DLD1 (cell line): Measurements from ENCODE around the gene EPHA7.

Source experiments
- in situ Hi-C: cut with HindIII; loops from 2 replicates; pipeline ENCODE4 v1.10.0; 2017; ENCODE audit warnings: low sequenced_read_pairs

The EPHA7 gene

DNA sequence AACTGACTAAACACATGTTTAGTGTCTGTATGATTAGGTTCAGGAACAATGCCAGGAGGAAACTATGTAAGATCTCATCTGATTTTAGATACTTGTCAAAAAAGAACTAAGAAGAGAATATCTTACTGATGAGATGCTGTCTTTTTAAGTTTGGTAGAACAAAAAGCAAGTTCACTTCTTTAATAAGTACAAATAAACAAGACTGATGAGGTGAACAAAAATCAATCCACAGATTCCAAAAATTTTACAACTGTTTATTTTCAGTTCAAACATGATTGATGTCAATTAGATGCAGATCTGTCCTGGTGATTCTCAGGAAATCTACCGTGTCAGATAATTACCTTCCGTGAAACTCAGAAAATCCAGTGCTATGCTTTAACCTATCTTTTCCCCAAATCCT is 24.9 kb downstream of the EPHA7 start:
- in situ Hi-C loops, result no loop called here

- in situ Hi-C loops, result no loop called here
Observed at GRCh38 chr6:93393554-93394074, 25.7 kb downstream of the EPHA7 start.

- in situ Hi-C loops, result no loop called here
Observed at GRCh38 chr6:93392797-93393196, 26.6 kb downstream of the EPHA7 start.

DNA sequence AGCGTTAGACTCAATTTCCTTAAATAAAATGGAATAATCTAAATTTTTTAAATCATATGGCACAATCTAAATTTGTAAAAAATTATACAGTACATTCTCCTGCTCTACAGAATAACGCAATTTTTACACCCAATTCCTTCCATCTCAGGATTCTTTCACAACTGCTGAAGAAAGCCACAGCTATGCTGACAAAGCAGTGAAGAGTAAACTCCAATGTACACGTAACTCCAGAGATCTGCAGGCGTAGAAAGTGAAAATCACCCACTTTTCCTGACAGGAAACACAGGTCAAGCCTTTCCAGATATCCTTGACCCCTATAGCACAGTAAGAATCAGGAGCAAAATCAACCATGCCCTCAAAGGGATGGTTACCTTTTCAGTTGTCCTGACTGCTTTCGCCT is 27.4 kb downstream of the EPHA7 start:
- in situ Hi-C loops, result no loop called here

GRCh38 chr6:93389192-93389591 is 30.2 kb downstream of the EPHA7 start:
- in situ Hi-C loops, result no loop called here

- in situ Hi-C loops, result no loop called here
Observed at GRCh38 chr6:93388070-93388469, 31.3 kb downstream of the EPHA7 start.

DNA sequence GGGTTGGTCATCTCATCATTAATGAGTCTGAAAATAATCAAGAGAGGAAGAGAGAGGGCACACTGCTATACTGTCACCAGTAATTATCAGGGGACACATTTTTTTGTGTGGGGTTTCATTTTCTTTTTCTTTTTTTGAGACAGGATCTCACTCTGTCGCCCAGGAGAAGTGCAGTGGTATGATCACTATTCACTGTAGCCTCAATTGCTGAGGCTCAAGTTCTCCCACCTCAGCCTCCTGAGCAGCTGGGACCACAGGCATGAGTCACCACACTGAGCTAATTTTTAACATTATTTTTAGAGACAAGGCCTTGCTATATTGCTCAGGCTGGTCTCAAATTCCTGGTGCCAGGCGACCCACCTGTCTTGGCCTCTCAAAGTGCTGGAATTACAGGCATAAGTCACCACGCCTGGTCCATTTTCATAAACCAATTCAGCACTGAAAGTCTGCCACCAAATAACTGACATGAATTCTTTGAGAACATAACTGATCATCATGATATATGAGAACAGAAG is 43.3 kb downstream of the EPHA7 start:
- in situ Hi-C loops, result no loop called here

DNA sequence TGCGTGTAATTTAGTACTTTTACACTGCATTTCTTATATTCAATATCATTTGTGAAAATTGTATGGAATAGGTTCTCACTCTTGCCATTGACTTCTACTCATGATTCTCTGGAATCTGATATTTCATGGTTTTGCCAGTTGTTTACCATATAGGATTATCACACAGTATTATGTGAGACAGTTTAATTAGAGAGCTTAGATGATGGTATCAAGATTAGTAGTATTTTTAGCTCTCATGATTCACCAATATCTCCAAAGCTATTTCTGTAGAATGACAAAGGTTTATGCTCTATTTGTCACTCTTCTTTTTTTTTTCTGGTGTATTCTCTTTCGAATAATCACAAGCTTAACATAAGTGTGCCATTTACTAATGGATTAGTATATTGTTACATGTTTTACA is 45.9 kb downstream of the EPHA7 start:
- in situ Hi-C loops, result no loop called here

DNA sequence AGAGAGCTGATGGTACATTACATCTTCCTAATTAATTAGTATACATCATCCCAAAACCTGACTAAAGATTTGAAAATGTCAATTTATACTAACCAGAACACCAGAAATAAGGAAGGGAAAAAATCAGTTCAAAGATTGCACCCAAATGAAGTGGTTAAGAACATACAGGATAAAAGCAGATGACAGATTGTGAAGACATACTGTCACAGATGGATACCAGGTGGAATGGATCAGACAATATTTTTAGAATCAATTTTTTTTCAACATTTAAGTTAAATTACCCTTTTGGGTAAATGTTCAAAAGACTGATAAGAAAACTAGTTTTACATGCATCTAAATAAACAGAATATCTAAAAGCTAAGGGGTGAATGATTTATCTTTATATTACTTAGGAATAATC is 47.6 kb downstream of the EPHA7 start:
- in situ Hi-C loops, result no loop called here

DNA sequence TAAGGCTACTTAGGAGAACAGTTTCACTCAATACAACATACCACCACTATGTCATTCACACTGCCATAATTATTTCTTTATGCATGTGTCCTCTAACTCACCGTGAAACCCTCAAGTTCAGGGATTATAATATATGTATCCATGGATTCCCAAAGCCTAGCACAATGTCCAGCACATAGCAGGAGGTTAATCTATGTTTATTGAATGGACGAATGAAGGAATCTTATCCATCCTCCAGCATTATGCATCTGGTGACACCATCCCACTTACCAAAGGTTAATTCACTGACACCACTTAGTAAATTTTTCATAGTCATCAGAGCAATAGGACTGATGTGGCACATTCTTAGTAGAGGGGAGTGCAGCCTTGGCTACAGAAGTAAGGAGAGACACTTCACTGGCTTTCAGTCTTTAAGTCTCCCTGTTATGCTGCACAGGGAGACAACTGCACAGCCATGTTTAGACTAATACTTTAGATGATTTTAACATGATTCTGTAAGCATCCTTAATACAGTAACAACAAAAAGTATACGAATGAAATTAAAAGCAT is 49.7 kb downstream of the EPHA7 start:
- in situ Hi-C loops, result no loop called here

DNA sequence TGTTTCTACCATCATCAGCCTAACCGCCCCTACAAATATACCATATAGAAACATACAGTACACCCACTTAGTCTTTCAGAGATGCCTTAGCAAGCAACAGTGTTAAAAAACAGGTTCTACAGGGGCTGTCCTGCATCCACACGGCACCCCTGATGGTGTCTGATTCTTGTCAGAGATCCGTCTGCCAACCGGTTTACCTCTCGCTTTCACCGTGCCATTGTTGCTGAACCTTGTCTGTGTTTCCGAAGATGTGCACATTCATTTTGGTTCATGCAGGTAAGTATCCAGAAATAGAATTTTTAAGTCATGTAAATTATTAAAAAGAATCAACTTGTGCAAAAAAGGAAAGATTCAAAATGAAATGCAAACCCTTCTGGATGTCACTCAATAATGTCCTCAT is 52.9 kb downstream of the EPHA7 start:
- in situ Hi-C loops, result no loop called here

GRCh38 chr6:93365445-93365844 is 53.9 kb downstream of the EPHA7 start:
- in situ Hi-C loops, result no loop called here

- in situ Hi-C loops, result no loop called here
Observed at GRCh38 chr6:93358435-93358834, 60.9 kb downstream of the EPHA7 start.

GRCh38 chr6:93352604-93353003 is 66.8 kb downstream of the EPHA7 start:
- in situ Hi-C loops, result no loop called here

GRCh38 chr6:93351222-93351621 is 68.1 kb downstream of the EPHA7 start:
- in situ Hi-C loops, result no loop called here

- in situ Hi-C loops, result no loop called here
Observed at GRCh38 chr6:93350774-93351173, 68.6 kb downstream of the EPHA7 start.

DNA sequence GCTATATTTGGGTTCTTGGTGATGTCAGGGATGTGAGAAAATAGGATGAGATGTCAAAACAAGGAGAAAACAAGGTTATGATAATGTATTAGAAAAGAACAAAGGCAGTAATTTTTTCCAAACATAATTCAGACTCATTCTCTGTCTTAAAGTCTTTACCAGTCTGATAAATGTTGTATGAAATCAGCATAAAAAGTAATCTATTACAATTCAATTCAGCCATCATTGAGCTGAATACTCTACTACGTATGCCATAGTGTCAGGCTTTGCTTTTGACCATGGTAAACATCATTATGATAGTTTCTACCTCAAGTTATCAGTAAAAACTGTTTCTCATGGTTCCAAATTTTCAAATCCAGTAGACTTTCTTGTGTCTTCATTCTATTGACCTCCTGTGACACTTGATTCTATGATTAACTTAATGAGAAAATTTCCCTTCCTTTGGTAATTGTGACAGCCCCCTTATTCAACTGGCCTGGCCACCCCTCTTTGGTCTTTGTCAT is 75.0 kb downstream of the EPHA7 start:
- in situ Hi-C loops, result no loop called here

DNA sequence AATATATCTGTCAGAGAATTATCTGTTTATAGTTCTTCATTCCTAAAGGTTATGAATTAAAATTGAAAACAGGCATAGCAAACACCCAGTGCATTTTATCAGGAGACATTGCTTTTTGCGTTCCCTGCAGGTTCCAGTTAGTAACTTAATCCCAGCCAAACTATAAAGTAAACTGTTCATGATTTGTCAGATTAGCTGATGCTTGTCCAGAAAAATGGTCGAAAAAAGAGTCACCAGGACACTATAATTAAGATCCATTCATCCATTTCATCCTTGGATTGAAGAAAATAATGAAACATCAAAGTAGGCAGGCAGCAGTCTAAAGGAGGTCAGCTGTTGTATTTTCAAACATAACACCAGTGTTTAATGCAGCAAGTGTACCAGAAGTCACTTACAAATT is 75.9 kb downstream of the EPHA7 start:
- in situ Hi-C loops, result no loop called here

- in situ Hi-C loops, result no loop called here
Observed at GRCh38 chr6:93341900-93342613, 77.3 kb downstream of the EPHA7 start.

DNA sequence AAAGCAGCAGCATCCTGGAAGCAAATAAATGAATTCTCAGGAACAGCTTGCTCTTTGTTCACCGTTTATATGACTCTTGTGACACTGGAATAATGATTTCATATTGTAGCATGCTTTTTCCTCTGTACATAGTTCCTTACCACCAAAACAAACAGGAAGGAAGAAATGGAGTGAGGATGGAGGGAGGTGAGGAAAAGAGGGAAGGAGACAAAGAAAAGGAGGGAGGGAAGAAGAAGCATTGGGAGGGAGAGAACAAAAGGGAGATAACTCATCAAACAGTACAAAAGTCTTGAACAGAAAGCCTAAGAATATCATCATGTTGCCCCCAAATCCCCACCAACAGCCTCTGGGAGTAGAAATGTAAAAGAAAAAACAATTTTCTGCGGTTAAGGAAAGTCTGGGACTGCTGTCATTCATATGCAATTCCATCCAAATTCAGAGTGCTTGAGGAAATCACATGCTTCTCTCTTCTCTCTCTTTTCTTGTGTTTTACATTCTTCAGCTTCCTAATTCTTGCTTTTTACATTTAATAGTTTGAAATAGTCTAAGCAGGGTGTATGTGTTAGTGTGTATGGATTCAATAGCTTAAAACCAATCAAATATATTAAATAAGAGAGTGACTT is 81.5 kb downstream of the EPHA7 start:
- in situ Hi-C loops, result no loop called here

- in situ Hi-C loops, result no loop called here
Observed at GRCh38 chr6:93337014-93337413, 82.3 kb downstream of the EPHA7 start.
